C4-2B (cell line): ENCODE data around the gene DNAJA4.

Experiments used
- CTCF ChIP-seq: fragments of 450-650 bp; conservative IDR thresholded peaks from 2 replicates; pipeline ENCODE4 v1.5.1; 2017; ENCODE audit warnings: mild to moderate bottlenecking
- ZFX ChIP-seq: fragments of 450-650 bp; IDR thresholded peaks from 2 replicates; pipeline ENCODE4 v1.6.1; 2017

- no peak for TF ChIP-seq CTCF
- TF ChIP-seq ZFX: no peak
Measured at GRCh38 chr15:78237146-78237545, 27.2 kb upstream of the DNAJA4 start.
